Omental fat pad (tissue), 4 donors: Measurements from ENCODE around the gene PLCH1. TPM values are rescaled to one million over a fixed set of nuclear protein-coding genes. Genes with fewer than 3 reads are reported as not detected.

Experiments used
- ATAC-seq: fragments of 150-250 bp; one replicate; pipeline ENCODE4 v1.9.1; 2016; ENCODE audit warnings: mild to moderate bottlenecking, moderate library complexity; ENCODE audit not compliant: low FRiP score
- DNase-seq: peaks from one replicate; pipeline ENCODE4 v3.0.0-alpha.2; 2019; ENCODE audit warnings: low spot score
- total RNA-seq, 4 donors: library from RNA; depleted of rRNA; stranded (reverse); fragments of >200 nt; gene quantifications; one replicate each; pipeline ENCODE4 v1.1.0, GENCODE V29; 2016
- TF ChIP-seq, protein P1 (sequence below), 3 donors: fragments of 450-650 bp; IDR thresholded peaks; one replicate each; pipeline ENCODE4 v1.5.1; 2016 to 2017; ENCODE audit warnings: antibody characterized with exemption in 3 of 3, mild to moderate bottlenecking in 3 of 3, moderate library complexity in 2 of 3

The PLCH1 gene
- total RNA-seq, 4 donors from 2014 or later, result 0.12 to 3.2 (median 0.23) TPM

DNA sequence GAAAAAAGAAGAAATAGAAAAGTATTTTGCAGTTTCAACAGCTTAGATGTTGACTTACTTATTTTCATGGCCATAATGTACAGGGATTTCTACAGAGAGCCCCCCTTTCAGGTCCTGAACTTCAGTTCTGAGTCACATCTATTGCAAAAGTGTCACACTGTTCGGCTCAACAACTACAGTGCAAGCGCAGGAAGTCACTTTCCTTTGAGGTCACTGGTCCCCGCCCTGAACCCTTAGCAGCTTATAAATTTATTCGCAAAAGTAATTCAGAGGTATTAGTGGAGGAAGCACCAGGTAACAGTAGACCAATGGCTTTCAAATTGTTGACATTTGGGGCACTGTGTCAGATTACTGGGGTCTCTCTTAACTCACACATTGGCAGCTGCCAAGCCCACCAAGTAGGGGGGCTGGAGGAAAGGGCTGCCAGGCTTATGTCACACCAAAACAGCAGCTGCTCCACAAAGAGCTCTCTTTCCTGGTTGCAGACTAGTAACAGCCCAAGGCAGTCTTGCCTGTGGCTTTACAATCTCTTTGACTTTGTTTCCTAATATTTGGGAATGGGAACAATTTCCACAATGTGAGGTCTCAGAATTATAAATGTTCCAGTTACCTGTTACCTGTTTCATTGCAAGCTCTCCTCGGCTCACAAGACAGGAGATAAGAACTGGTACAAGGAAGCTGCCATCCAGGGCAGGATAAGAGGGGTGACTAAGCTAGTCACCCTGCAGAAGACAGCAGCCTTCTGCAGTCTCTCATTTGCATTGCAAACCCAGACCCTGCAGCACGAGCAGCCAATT is 321.1 kb downstream of the PLCH1 start:
- DNase-seq, result no peak
- TF ChIP-seq, protein P1, sequence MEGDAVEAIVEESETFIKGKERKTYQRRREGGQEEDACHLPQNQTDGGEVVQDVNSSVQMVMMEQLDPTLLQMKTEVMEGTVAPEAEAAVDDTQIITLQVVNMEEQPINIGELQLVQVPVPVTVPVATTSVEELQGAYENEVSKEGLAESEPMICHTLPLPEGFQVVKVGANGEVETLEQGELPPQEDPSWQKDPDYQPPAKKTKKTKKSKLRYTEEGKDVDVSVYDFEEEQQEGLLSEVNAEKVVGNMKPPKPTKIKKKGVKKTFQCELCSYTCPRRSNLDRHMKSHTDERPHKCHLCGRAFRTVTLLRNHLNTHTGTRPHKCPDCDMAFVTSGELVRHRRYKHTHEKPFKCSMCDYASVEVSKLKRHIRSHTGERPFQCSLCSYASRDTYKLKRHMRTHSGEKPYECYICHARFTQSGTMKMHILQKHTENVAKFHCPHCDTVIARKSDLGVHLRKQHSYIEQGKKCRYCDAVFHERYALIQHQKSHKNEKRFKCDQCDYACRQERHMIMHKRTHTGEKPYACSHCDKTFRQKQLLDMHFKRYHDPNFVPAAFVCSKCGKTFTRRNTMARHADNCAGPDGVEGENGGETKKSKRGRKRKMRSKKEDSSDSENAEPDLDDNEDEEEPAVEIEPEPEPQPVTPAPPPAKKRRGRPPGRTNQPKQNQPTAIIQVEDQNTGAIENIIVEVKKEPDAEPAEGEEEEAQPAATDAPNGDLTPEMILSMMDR (IDR thresholded peaks at IDR 0.05), result no peak

DNA sequence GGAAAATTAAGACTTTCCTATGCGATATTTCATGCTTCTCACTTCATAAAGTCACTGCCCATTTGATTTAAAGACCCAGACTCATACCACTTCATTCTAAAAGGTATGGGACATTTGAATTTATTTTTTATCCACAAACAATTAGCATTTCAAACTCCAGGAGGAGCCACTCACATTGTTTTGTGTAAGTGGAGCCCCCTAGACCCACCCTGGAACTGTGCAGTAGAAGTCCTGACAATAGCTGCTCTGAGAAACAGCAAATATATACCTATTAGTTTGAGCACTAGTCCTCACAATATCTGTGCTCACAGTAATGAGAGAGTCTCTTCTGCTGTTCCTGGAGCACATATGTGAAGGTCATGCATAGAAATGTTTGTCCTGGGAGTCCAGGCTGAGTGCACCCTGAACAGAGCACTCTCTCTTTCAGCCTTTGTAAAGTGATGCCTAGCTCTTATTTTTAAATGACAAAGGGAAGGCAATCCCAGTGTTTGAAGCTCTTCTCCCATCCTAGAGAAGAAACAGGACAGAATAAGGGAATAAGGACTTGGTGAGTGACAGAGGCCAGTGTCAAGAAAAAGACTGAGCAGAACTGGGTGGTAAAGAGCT is 323.9 kb downstream of the PLCH1 start:
- TF ChIP-seq, protein P1 (IDR thresholded peaks at IDR 0.05), result no peak
- ATAC-seq, result no peak
- no peak for DNase-seq

More for the DNA sequence above, 321.1 kb downstream of the PLCH1 start:
- ATAC-seq, result no peak

DNA sequence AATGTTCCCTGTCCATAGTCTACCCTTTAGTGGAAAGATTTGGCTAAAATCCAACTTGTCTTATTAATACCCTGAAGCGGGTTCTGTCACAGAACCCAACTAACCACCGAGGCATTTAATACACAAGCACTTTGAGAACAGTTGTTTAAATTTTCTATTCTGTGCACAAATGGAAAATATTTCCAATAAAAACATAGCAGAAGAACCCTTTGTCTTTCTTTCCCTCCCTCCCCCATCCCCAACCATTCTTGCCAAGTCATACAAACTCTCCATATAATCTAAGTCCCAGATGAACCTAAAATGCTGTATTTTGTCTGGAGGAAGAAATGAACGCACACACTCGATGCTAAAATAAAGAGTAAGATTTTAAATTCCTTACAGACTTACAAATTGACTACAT is 324.5 kb downstream of the PLCH1 start:
- no peak for ATAC-seq
- no peak for DNase-seq
- TF ChIP-seq, protein P1 (IDR thresholded peaks at IDR 0.05), result no peak

DNA sequence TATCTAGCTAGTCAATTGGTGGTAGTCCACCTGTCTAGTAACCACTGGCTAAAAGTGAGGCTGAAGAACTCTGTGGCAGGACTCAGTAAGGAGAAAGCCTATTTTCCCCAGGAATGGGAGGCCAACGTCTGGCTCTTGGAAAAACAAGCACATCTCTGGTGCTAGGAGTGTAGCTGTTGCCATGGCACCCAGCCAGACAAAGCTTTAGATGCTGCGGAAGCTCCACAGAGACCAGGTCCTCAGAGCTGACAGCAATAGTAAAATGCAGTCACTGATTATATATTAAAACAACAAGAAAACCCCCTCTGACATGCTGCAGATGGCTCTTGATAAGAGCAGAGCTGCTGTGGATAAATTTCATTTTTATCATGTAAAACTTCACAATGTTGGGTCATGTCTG is 326.5 kb downstream of the PLCH1 start:
- DNase-seq, result no peak

DNA sequence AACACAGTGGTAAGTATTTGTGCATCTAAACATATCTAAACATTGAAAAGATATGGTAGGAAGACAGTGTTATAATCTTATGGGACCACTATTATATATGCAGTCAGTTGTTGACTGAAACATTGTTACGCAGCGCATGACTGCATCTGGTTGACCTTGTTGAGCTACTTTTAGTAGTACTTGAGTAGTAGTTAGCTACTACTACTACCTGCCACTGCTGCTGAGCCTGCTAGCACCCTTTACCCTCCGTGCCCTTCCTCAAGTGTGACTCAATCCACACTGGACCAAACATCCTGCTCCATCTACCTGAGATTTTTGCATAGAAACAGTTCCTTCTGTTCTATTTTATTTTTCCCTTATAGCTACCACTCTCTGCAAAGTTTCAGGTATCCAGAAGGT is 327.8 kb downstream of the PLCH1 start:
- ATAC-seq, result no peak
- TF ChIP-seq, protein P1 (IDR thresholded peaks at IDR 0.05), result no peak
- no peak for DNase-seq

More for the DNA sequence above, 326.5 kb downstream of the PLCH1 start:
- ATAC-seq, result no peak
- TF ChIP-seq, protein P1 (IDR thresholded peaks at IDR 0.05), result no peak

DNA sequence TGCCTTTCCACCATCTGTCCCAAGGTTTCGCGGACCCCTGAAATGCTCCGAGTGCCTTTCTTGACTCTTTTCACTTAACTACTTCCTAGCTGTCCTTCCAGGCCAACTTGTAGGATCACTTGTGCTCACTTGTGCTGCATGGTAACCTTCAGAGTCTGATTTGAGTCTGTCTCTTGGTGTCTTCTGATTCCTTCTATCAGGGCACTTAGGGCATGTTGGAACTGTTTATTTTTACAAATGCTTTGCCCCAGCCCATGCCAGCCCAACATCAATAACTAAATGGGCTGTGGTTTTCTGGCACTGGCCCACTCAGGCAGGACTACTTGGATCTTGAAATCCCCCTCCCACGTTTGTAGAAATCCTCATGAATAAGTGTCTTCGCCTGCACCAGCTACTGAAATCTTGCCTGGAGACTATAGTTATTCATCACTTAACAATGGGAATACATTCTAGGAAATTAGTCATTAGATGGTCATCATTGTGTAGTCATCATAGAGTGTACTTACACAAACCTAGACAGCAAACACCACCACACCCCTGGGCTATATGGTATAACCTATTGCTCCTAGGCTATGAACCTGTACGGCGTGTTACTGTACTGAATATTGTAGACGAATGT is 328.3 kb downstream of the PLCH1 start:
- ATAC-seq, result no peak
- no peak for DNase-seq
- TF ChIP-seq, protein P1 (IDR thresholded peaks at IDR 0.05), result no peak
